Right lobe of liver (tissue), 4 donors: Measurements from ENCODE around the gene C5AR1.

ENCODE experiments used
- POLR2A ChIP-seq: fragments of 450-650 bp; IDR thresholded peaks from one replicate; pipeline ENCODE4 v1.6.1; 2017; ENCODE audit warnings: antibody characterized with exemption, mild to moderate bottlenecking
- TF ChIP-seq, protein P1 (sequence below), 4 donors: fragments of 200-600 bp in 3 of 4; fragments of 450-650 bp in 1 of 4; IDR thresholded peaks; one replicate each; pipeline versions ENCODE4 v1.5.1 to v1.8.0; 2016 to 2022; ENCODE audit warnings: antibody characterized with exemption in 4 of 4, mild to moderate bottlenecking in 2 of 4
- donor health status: DM: no; HTN: no; CAD: no.
- donor health status: DM: no; HTN: no; CAD: no.
- donor health status: DM: no; HTN: yes; CAD: no.

DNA sequence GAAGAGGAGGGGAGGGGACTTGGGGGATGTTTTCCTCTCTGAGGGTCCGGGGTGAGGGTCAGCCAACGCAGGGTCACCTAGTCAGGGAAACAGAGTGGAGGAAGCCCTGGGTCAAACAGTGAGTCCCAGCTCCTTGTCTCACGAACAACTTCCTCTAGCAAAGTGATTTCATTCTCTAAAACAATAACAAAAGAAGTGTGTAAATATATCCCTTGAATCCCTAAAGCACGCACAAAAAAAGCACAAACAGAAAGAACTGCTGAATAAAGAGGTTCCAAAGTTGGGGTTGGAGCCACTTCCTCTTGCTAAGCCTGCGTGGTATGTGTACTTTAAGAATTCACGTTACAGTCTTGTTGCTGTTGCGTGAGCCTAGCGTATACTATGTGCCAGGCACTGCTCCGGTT lies 20.8 kb downstream of the C5AR1 start:
- TF ChIP-seq, protein P1, sequence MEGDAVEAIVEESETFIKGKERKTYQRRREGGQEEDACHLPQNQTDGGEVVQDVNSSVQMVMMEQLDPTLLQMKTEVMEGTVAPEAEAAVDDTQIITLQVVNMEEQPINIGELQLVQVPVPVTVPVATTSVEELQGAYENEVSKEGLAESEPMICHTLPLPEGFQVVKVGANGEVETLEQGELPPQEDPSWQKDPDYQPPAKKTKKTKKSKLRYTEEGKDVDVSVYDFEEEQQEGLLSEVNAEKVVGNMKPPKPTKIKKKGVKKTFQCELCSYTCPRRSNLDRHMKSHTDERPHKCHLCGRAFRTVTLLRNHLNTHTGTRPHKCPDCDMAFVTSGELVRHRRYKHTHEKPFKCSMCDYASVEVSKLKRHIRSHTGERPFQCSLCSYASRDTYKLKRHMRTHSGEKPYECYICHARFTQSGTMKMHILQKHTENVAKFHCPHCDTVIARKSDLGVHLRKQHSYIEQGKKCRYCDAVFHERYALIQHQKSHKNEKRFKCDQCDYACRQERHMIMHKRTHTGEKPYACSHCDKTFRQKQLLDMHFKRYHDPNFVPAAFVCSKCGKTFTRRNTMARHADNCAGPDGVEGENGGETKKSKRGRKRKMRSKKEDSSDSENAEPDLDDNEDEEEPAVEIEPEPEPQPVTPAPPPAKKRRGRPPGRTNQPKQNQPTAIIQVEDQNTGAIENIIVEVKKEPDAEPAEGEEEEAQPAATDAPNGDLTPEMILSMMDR (IDR thresholded peaks at IDR 0.05): no peak
- peak; percentile 43 for TF ChIP-seq POLR2A
